HG02884 (cell line): Measurements from ENCODE around the gene MORF4L2.

ENCODE experiments used
- ATAC-seq: cut with Tn5 transposase; IDR thresholded peaks from one replicate; pipeline ENCODE4 v1.9.1; 2021; ENCODE audit warnings: mild to moderate bottlenecking, moderate library complexity; ENCODE audit not compliant: unreplicated experiment

The MORF4L2 gene, protein sequence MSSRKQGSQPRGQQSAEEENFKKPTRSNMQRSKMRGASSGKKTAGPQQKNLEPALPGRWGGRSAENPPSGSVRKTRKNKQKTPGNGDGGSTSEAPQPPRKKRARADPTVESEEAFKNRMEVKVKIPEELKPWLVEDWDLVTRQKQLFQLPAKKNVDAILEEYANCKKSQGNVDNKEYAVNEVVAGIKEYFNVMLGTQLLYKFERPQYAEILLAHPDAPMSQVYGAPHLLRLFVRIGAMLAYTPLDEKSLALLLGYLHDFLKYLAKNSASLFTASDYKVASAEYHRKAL

GRCh38 chrX:103686199-103687072 lies at the start of gene MORF4L2:
Gene MORF4L2, minus strand, starts transcription at chrX:103686699. Its CDS starts 9,672 bp downstream, at chrX:103677027.
- peak; percentile 88 for ATAC-seq

GRCh38 chrX:103734125-103734760 lies 47.7 kb upstream of the MORF4L2 start:
- ATAC-seq, result no peak

DNA sequence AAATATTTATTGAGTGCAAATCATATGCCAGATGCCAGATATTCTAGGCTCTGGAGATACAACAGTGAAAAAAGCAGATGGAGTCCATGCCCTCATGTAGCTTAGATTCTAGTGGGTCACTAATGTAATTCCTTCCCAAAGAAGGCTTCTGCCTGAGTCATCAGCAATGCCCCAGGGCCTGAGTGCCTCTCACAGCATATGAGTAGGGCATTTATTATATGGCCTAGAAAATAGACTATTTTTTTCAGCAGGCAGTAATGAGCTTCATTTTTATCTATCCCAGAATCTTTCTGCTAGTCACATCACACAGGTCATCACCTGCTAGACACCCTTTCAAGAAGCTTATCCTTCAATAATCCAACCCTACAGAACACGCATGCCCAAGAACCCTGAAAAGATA lies 46.5 kb upstream of the MORF4L2 start:
- no peak for ATAC-seq

DNA sequence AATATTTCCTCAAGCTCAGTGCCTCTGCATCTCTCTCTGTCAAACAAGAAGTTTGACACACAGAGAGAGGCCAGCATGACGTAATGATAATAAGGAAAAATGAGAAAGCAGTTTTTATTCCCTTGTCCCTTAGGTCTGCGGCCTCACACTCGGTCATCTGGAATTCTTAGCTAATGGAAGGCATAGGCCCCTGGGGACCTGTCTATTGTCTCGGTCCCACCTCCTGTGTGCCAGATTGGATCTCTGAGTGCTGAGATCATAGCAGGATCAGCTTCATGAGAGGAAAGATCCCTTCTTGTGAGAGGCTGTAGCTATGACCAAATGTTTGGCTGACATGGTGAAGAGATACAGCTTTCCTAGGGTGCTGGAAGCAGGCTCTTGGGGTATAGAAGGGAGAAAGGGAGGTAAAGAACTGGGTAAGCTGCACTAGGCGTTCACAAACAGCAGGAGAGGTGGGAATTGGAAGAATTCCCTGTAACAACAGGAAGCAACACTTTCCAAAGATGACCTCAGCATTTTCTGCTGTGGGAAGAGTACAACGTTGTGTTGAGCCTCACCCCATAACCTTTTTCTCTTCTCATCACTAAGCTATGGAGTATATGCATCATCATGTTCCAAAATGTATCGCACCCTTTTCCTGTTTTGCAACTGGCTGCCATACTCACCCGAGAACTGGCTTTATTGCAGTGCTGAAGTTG lies 44.4 kb upstream of the MORF4L2 start:
- no peak for ATAC-seq

GRCh38 chrX:103730147-103730795 lies 43.8 kb upstream of the MORF4L2 start:
- ATAC-seq, result no peak

DNA sequence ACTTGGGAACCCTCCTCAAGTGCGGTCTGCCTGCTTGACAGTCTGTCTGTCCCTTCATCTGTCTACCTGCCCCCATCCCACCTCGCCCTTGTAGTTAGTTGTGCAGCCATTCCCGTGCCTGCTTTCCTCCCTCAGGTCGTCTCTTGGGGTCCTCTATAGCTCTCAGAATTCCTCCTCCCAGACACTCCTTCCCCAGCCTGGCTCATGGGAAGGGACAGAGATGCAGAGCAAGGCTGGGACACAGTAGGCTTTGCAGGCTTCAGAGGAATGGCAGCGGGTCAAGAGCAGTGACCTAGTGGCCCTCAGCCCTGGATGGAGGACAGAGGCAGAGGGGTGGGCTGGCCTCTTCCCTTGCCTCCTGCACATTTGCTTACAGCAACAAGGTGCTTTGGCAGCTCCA lies 42.5 kb upstream of the MORF4L2 start:
- ATAC-seq, result no peak

GRCh38 chrX:103727115-103727514 lies 40.6 kb upstream of the MORF4L2 start:
- ATAC-seq, result no peak

DNA sequence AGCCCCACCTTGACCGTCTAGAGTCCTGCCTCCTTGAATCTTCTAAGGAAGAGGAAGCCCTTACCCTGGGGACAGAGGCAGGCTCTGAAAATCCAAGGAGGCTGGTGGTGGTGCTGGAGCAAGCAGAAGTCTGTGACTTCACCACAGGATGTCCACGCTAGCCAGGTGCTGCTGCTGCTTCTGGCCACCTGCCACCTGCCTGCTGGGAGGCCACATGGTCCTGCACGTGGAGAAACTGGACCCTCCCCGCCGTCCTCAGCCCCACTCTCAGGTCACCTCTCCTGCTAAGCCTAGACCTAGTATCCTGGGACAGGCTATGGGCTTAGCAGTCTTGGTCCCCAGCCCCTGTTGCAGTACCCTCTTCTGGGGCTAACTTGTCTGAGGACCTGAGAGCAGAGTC lies 40.0 kb upstream of the MORF4L2 start:
- no peak for ATAC-seq

DNA sequence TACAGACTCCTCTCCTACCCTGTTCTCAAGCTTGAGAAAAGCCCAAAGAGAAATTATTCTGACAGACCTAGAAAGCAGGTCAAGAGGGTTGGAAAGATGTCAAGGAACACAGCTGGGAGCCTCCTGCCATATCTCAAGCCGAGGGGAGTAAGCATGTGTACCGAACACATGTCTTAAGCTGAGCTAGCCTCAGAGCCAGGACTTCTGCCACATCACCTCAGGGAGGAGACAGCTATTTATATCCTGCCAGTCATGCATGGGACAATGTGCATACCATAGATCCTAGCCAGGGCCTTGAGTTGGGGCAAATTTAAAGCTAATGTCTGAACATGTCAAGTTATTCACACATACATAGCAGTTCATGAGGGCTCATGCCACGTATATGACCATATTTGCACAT lies 36.0 kb upstream of the MORF4L2 start:
- no peak for ATAC-seq

DNA sequence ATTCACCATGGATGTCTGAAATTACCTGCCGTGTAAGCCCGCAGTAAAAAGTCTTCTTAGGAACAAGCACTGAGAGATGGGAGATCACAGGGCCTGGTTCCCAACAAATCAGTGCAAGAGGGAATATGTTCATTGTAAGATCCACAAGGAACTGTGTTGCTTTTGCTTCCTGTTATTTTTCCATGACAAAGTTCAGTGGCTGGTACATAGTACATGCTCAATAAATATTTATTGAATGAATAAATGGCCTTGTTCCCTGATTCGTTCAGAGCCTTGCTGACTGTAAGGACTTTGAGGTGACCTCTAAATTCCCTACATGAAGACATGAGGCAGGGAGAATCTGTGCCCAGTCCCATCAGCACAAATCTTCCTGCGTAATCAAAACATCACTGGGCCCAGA lies 31.6 kb upstream of the MORF4L2 start:
- no peak for ATAC-seq

- ATAC-seq, result no peak
These were observed 30.5 kb upstream of the MORF4L2 start for GRCh38 chrX:103716962-103717361.

- ATAC-seq, result no peak
These were observed 24.1 kb upstream of the MORF4L2 start, which contains the start of gene TMEM31 for GRCh38 chrX:103710609-103711008. Gene TMEM31, plus strand, starts transcription at chrX:103710909. Its CDS starts 1,350 bp downstream, at chrX:103712259.

DNA sequence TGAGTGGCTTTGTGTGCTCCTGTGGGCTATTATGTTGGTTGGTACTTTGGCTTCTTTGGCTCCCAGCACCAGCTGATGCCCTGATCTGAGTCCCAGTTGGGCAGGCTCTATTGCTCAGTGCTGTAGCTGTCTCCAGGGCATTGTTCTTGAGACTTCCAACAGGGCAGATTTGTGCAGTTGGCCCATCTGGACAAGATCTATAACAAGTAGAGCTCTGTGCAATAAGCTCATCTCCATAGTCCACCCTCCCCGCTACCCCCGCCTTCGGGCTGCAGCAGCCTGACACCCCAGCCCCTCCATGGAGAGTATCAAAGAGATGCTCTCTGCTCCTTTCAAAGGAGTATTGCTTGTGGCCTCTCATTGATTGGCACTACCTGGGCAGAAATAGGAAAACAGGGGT lies 18.4 kb upstream of the MORF4L2 start:
- no peak for ATAC-seq

DNA sequence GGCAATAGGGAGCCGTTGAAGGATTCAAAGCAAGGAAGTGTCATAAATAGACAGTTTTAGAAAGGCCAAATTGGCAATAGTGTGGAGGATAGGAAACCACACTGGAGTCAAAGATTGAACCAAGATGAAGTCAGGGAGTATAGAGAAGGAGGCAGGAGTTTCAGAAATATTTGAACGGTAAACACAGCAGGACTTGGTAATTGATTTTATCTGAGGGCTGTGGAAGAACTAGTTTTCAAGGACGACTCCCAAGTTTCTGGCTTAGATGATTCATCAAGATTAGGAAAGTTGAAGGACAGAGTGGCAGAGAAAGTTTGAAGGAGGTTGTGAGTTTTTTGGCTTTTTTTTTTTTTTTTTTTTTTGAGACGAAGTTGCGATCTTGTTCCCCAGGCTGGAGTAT lies 12.7 kb upstream of the MORF4L2 start:
- no peak for ATAC-seq

GRCh38 chrX:103697687-103698086 lies 11.2 kb upstream of the MORF4L2 start:
- ATAC-seq, result no peak

- ATAC-seq, result no peak
These were observed 4.6 kb upstream of the MORF4L2 start for GRCh38 chrX:103691059-103691458.

GRCh38 chrX:103688946-103689345 lies 2.4 kb upstream of the MORF4L2 start:
- no peak for ATAC-seq

- no peak for ATAC-seq
These were observed 1.2 kb upstream of the MORF4L2 start for GRCh38 chrX:103687696-103688201.

DNA sequence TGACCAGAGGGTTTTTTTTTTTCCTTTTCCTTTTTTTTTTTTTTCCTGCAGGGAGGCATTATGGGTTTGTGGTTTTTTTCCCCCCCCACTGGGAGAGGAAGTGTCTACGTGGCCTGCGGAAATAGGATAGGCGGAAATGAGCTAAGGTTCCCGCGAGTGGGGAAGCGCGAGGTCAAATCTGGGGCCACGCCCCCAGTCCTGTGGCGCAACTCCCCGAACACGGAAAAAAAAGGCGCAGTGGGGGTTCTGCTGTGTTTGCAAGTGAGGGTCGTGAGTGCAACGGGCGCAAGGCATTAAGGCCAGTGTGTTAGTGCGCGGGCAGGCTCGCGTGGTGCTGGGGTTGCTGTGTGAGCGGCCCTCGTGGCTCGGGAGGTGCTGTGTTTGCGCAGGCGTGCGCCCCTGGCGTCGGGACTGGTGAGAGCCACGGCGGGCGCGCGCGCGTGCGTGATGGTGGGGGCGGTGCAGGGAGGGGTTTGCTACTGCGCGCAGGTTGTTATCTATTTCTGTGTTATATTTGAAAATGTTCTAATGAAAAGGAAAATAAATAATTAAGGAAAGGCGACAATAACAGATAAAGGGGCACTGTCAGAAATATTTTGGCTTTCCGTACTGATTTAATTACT lies 685 bp upstream of the MORF4L2 start:
- ATAC-seq, result peak; percentile 43

DNA sequence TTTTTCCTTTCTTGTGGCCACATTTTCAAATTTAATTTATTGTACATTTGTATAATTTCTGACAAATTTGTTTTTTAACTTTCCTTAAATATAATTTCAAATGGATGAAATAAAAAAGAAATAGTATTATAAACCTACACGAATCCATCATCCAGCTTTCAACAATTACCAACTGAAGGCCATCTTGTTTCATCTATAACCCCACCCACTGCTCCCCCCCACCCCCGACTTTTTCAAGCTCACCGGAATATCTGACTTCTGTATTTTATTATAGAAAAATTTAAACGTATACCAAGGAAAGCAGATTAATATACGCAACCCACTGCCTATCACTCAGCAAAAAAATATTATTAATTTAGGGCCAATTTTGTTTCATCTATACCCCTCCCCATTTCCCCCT lies 1.1 kb downstream of the MORF4L2 start:
- ATAC-seq, result no peak
